Skeletal muscle tissue (tissue), 4 donors: ENCODE data around the gene NET1. TPM values are rescaled to one million over a fixed set of nuclear protein-coding genes. Genes with fewer than 3 reads are reported as not detected.
A peak's percentile ranks its signal among the peaks of the same experiment; 100 is the strongest.

ENCODE experiments used
- H3K27ac ChIP-seq: one replicate; pipeline ENCODE4 v1.7.0; 2013; ENCODE audit warnings: mild to moderate bottlenecking, low read depth, low read length, inconsistent platforms
- H3K27me3 ChIP-seq, 3 donors: one replicate each; pipeline ENCODE4 v1.7.0; 2013; ENCODE audit warnings: low read length in 3 of 3; ENCODE audit not compliant: control insufficient read depth in 3 of 3, insufficient read depth in 3 of 3
- H3K36me3 ChIP-seq, 3 donors: one replicate each; pipeline ENCODE4 v1.7.0; 2013; ENCODE audit warnings: low read length in 3 of 3; ENCODE audit not compliant: control insufficient read depth in 3 of 3, insufficient read depth in 3 of 3
- H3K4me1 ChIP-seq, 3 donors: one replicate each; pipeline ENCODE4 v1.7.0; 2013; ENCODE audit warnings: low read length in 3 of 3, mild to moderate bottlenecking in 3 of 3; ENCODE audit not compliant: control insufficient read depth in 3 of 3, insufficient read depth in 3 of 3
- H3K4me3 ChIP-seq, 3 donors: one replicate each; pipeline ENCODE4 v1.7.0; 2013; ENCODE audit warnings: low read length in 3 of 3
- H3K9ac ChIP-seq, 3 donors: one replicate each; pipeline ENCODE4 v1.7.0; 2013; ENCODE audit warnings: low read length in 3 of 3, mild to moderate bottlenecking in 3 of 3, moderate library complexity in 2 of 3, low read depth in 1 of 3
- H3K9me3 ChIP-seq, 3 donors: one replicate each; pipeline ENCODE4 v1.7.0; 2013; ENCODE audit warnings: low read length in 3 of 3; ENCODE audit not compliant: control insufficient read depth in 3 of 3
- total RNA-seq: library from RNA; depleted of rRNA; stranded (reverse); fragments of >200 nt; gene quantifications from one replicate; pipeline ENCODE4 v1.2.3, GENCODE V29; 2014
- donor health status: Osteomylitis.

The NET1 gene
- total RNA-seq, 1 donor from 2014 or later, result 79.3 TPM

GRCh38 chr10:5497289-5497688, 84.9 kb downstream of the NET1 start:
- Histone ChIP-seq H3K9me3 (peaks cover 0 to 5% (median 0%) of the 10 kb centered on the region in 3 donors), H3K36me3 (no peaks in the 10 kb centered on the region), H3K4me1 (no peaks in the 10 kb centered on the region), H3K27ac (no peak overlapping the region), H3K4me3 (no peak overlapping the region), H3K27me3 (peaks cover 0 to 2% (median 0%) of the 10 kb centered on the region in 3 donors), H3K9ac (no peak overlapping the region)

- H3K9ac ChIP-seq, result no peak overlapping the region
- H3K4me1 ChIP-seq, result peaks cover 0 to under 1% (median 0%) of the 10 kb centered on the region in 3 donors
- no peak overlapping the region for H3K27ac ChIP-seq
- no peak overlapping the region for H3K4me3 ChIP-seq
- H3K27me3 ChIP-seq, result peaks cover 0 to 2% (median 0%) of the 10 kb centered on the region in 3 donors
- H3K36me3 ChIP-seq, result no peaks in the 10 kb centered on the region
- peaks cover 0 to 2% (median 0%) of the 10 kb centered on the region in 3 donors for H3K9me3 ChIP-seq
Observed at GRCh38 chr10:5497948-5498730, 85.8 kb downstream of the NET1 start.

- H3K4me1 ChIP-seq, result peaks cover 0 to 4% (median 0%) of the 10 kb centered on the region in 3 donors
- H3K36me3 ChIP-seq, result no peaks in the 10 kb centered on the region
- no peak overlapping the region for H3K27ac ChIP-seq
- peaks cover 0 to 2% (median 0%) of the 10 kb centered on the region in 3 donors for H3K27me3 ChIP-seq
- peaks cover 0 to 2% (median 0%) of the 10 kb centered on the region in 3 donors for H3K9me3 ChIP-seq
- no peak overlapping the region for H3K4me3 ChIP-seq
- H3K9ac ChIP-seq, result no peak overlapping the region
Observed at GRCh38 chr10:5498791-5499492, 86.6 kb downstream of the NET1 start.

GRCh38 chr10:5499493-5500140, 87.3 kb downstream of the NET1 start, which contains the start of gene CALML5:
Gene CALML5, minus strand, starts transcription at chr10:5499570. Its CDS starts 132 bp downstream, at chr10:5499438.
- H3K9me3 ChIP-seq, result peaks cover 0 to 2% (median 0%) of the 10 kb centered on the region in 3 donors
- no peaks in the 10 kb centered on the region for H3K36me3 ChIP-seq
- H3K4me1 ChIP-seq, result peaks cover 0 to 4% (median 0%) of the 10 kb centered on the region in 3 donors
- H3K4me3 ChIP-seq, result no peak within 1 kb of the TSS
- peaks cover 0 to 2% (median 0%) of the 10 kb centered on the region in 3 donors for H3K27me3 ChIP-seq
- H3K9ac ChIP-seq, result no peak within 1 kb of the TSS
- no peak within 1 kb of the TSS for H3K27ac ChIP-seq

- H3K27me3 ChIP-seq, result peaks cover 0 to 2% (median 2%) of the 10 kb centered on the region in 3 donors
- H3K4me3 ChIP-seq, result no peak overlapping the region
- H3K36me3 ChIP-seq, result no peaks in the 10 kb centered on the region
- H3K4me1 ChIP-seq, result peaks cover 0 to 4% (median 0%) of the 10 kb centered on the region in 3 donors
- no peak overlapping the region for H3K9ac ChIP-seq
- H3K9me3 ChIP-seq, result peaks cover 0 to 2% (median 0%) of the 10 kb centered on the region in 3 donors
- H3K27ac ChIP-seq, result no peak overlapping the region
Observed at GRCh38 chr10:5500162-5500670, 87.9 kb downstream of the NET1 start.

- no peak overlapping the region for H3K9ac ChIP-seq
- H3K27ac ChIP-seq, result no peak overlapping the region
- H3K36me3 ChIP-seq, result no peaks in the 10 kb centered on the region
- peaks cover 0 to 4% (median 0%) of the 10 kb centered on the region in 3 donors for H3K4me1 ChIP-seq
- no peak overlapping the region for H3K4me3 ChIP-seq
- peaks cover 0 to 2% (median 0%) of the 10 kb centered on the region in 3 donors for H3K9me3 ChIP-seq
- peaks cover 0 to 2% (median 2%) of the 10 kb centered on the region in 3 donors for H3K27me3 ChIP-seq
Observed at GRCh38 chr10:5500910-5501309, 88.6 kb downstream of the NET1 start.

- H3K4me1 ChIP-seq, result peaks cover 0 to 4% (median 0%) of the 10 kb centered on the region in 3 donors
- no peak overlapping the region for H3K9ac ChIP-seq
- no peaks in the 10 kb centered on the region for H3K36me3 ChIP-seq
- H3K27me3 ChIP-seq, result peaks cover 0 to 2% (median 2%) of the 10 kb centered on the region in 3 donors
- H3K27ac ChIP-seq, result no peak overlapping the region
- H3K4me3 ChIP-seq, result no peak overlapping the region
- H3K9me3 ChIP-seq, result peaks cover 0 to 2% (median 0%) of the 10 kb centered on the region in 3 donors
Observed at GRCh38 chr10:5502061-5502521, 89.7 kb downstream of the NET1 start.

GRCh38 chr10:5502571-5503476, 90.5 kb downstream of the NET1 start:
- Histone ChIP-seq H3K9ac (no peak overlapping the region), H3K4me3 (no peak overlapping the region), H3K36me3 (no peaks in the 10 kb centered on the region), H3K4me1 (peaks cover 0 to 4% (median 0%) of the 10 kb centered on the region in 3 donors), H3K27ac (no peak overlapping the region), H3K27me3 (peaks cover 0 to 2% (median 2%) of the 10 kb centered on the region in 3 donors), H3K9me3 (peaks cover 0 to 2% (median 0%) of the 10 kb centered on the region in 3 donors)

- Histone ChIP-seq H3K9ac (peak overlapping the region in 1 of 3 donors; percentile 51), H3K4me1 (peaks cover 0 to 4% (median 0%) of the 10 kb centered on the region in 3 donors), H3K27ac (no peak overlapping the region), H3K4me3 (no peak overlapping the region), H3K36me3 (no peaks in the 10 kb centered on the region), H3K9me3 (peaks cover 0 to 2% (median 0%) of the 10 kb centered on the region in 3 donors), H3K27me3 (peaks cover 0 to 2% (median 2%) of the 10 kb centered on the region in 3 donors)
Observed at GRCh38 chr10:5503477-5503835, 91.1 kb downstream of the NET1 start.
